Chondrocyte (in vitro differentiated cells): Measurements from ENCODE around the gene FXYD6. TPM values are rescaled to one million over a fixed set of nuclear protein-coding genes. Genes with fewer than 3 reads are reported as not detected.

Experiments
- DNase-seq: peaks from one replicate; pipeline ENCODE4 v3.0.0; 2021; ENCODE audit warnings: mixed read lengths, low spot score
- H3K27ac Mint-ChIP-seq: one replicate; pipeline ENCODE4 v1.8.0; 2021; ENCODE audit warnings: mild to moderate bottlenecking, moderate library complexity, mixed read lengths; ENCODE audit not compliant: unreplicated experiment
- H3K27me3 Mint-ChIP-seq: 2 replicates; pipeline ENCODE4 v1.8.0; 2021; ENCODE audit warnings: low read depth, mixed read lengths
- H3K36me3 Mint-ChIP-seq: 2 replicates; pipeline ENCODE4 v1.8.0; 2021; ENCODE audit warnings: low read depth, mixed read lengths
- H3K4me1 Mint-ChIP-seq: 2 replicates; pipeline ENCODE4 v1.8.0; 2021; ENCODE audit warnings: low read depth, mild to moderate bottlenecking, mixed read lengths
- H3K4me3 Mint-ChIP-seq: one replicate; pipeline ENCODE4 v1.8.0; 2021; ENCODE audit warnings: mild to moderate bottlenecking, moderate library complexity, mixed read lengths; ENCODE audit not compliant: unreplicated experiment
- H3K9me3 Mint-ChIP-seq: 2 replicates; pipeline ENCODE4 v1.8.0; 2021; ENCODE audit warnings: low read depth, mixed read lengths
- CTCF ChIP-seq: fragments of 200-600 bp; sonication (generic); IDR thresholded peaks from 2 replicates; pipeline ENCODE4 v1.5.0; 2021; ENCODE audit warnings: antibody characterized with exemption, mild to moderate bottlenecking, moderate library complexity
- total RNA-seq: library from RNA; stranded (reverse); gene quantifications from 3 replicates; pipeline ENCODE4 v1.2.1, GENCODE V29; 2021

The FXYD6 gene
- total RNA-seq, 1 donor from 2014 or later: 2.8 TPM

- DNase-seq: no peak
- H3K27me3 Mint-ChIP-seq: peaks cover 74% of the 10 kb centered on the region
- no peaks in the 10 kb centered on the region for H3K9me3 Mint-ChIP-seq
- H3K36me3 Mint-ChIP-seq: no peaks in the 10 kb centered on the region
- H3K4me1 Mint-ChIP-seq: peaks cover 6% of the 10 kb centered on the region
- H3K27ac Mint-ChIP-seq: no peak overlapping the region
- TF ChIP-seq CTCF: no peak
- no peak overlapping the region for H3K4me3 Mint-ChIP-seq
Observed at GRCh38 chr11:117789241-117789640, 87.2 kb downstream of the FXYD6 start.

Other genes with a start within 250 kb of the FXYD6 start
- not detected in 3 replicates for gene DSCAML1, start 79.4 kb downstream of the FXYD6 start, total RNA-seq
- not detected in 3 replicates for gene FXYD2, start 51.9 kb downstream of the FXYD6 start, total RNA-seq
- not detected in 3 replicates for gene TMPRSS13, start 52.7 kb upstream of the FXYD6 start, total RNA-seq
- 0.12 to 0.77 TPM in 2 of 3 replicates, not detected in the other for gene IL10RA, start 109.7 kb upstream of the FXYD6 start, total RNA-seq
- not detected in 3 replicates for gene TMPRSS4, start 200.4 kb upstream of the FXYD6 start, total RNA-seq
- not detected in 3 replicates for gene SMIM35, start 210.3 kb upstream of the FXYD6 start, total RNA-seq